Lower lobe of right lung (tissue), 2 donors: ENCODE data around the gene HOXA9. TPM values are rescaled to one million over a fixed set of nuclear protein-coding genes. Genes with fewer than 3 reads are reported as not detected.

Source experiments
- ATAC-seq, 2 donors: fragments of 200-7000 bp; cut with Tn5 transposase; one replicate each; pipeline ENCODE4 v1.9.1; 2020 to 2022; ENCODE audit warnings: mild to moderate bottlenecking in 2 of 2, moderate library complexity in 2 of 2
- DNase-seq: peaks from one replicate; pipeline ENCODE4 v3.0.0-alpha.2; 2020
- H3K27ac ChIP-seq: fragments of 200-600 bp; one replicate; pipeline ENCODE4 v1.8.0; 2022
- H3K27me3 ChIP-seq: fragments of 200-600 bp; one replicate; pipeline ENCODE4 v1.8.0; 2022; ENCODE audit warnings: low read depth
- H3K36me3 ChIP-seq: fragments of 200-600 bp; one replicate; pipeline ENCODE4 v1.8.0; 2022; ENCODE audit warnings: mild to moderate bottlenecking
- H3K4me1 ChIP-seq: fragments of 200-600 bp; one replicate; pipeline ENCODE4 v1.8.0; 2022
- H3K4me3 ChIP-seq: fragments of 200-600 bp; one replicate; pipeline ENCODE4 v1.8.0; 2022; ENCODE audit warnings: mild to moderate bottlenecking
- H3K9me3 ChIP-seq: fragments of 200-600 bp; one replicate; pipeline ENCODE4 v1.8.0; 2022
- CTCF ChIP-seq: fragments of 200-600 bp; IDR thresholded peaks from one replicate; pipeline ENCODE4 v1.8.0; 2022; ENCODE audit warnings: antibody characterized with exemption, mild to moderate bottlenecking
- intact Hi-C: fragments of 100-400 bp; cut with DNase I; formaldehyde crosslinking; loops from one replicate; pipeline ENCODE4 v1.11.0; 2022
- total RNA-seq: library from RNA; stranded (reverse); fragmentation: NEBNext Ultra II Directional; extraction: Animal tissue kit (Norgen Biotek cat#: 25700); gene quantifications from one replicate; pipeline ENCODE4 v1.2.1, GENCODE V29; 2021
- donor health status: DM: no; HTN: yes; CAD: no; lungs with severe emphysema.

HOXA9 gene
- total RNA-seq, 1 donor from 2014 or later = 1.7 TPM

GRCh38 chr7:27118580-27118979, 46.8 kb downstream of the HOXA9 start:
- no peak for ATAC-seq
- Histone ChIP-seq H3K9me3 (no peaks in the 10 kb centered on the region), H3K4me3 (peak overlapping the region; percentile 55), H3K27ac (peak overlapping the region; percentile 87), H3K36me3 (no peaks in the 10 kb centered on the region), H3K4me1 (peaks cover 14% of the 10 kb centered on the region), H3K27me3 (peaks cover 20% of the 10 kb centered on the region)
- TF ChIP-seq CTCF = no peak
- no peak for DNase-seq
- intact Hi-C loops = no loop called here

- peaks cover 14% of the 10 kb centered on the region for H3K4me1 ChIP-seq
- peaks cover 14% of the 10 kb centered on the region for H3K27me3 ChIP-seq
- peak overlapping the region; percentile 55 for H3K4me3 ChIP-seq
- no peak for DNase-seq
- H3K27ac ChIP-seq = peak overlapping the region; percentile 87
- intact Hi-C loops = no loop called here
- no peak for ATAC-seq
- no peak for TF ChIP-seq CTCF
- H3K9me3 ChIP-seq = no peaks in the 10 kb centered on the region
- no peaks in the 10 kb centered on the region for H3K36me3 ChIP-seq
These were observed 47.3 kb downstream of the HOXA9 start for GRCh38 chr7:27117887-27118491.

GRCh38 chr7:27116962-27117886, 48.1 kb downstream of the HOXA9 start:
- Histone ChIP-seq H3K4me3 (peak overlapping the region; percentile 55), H3K27me3 (peaks cover 10% of the 10 kb centered on the region), H3K9me3 (no peaks in the 10 kb centered on the region), H3K4me1 (peaks cover 20% of the 10 kb centered on the region), H3K36me3 (no peaks in the 10 kb centered on the region), H3K27ac (peak overlapping the region; percentile 87)
- TF ChIP-seq CTCF = no peak
- intact Hi-C loops = no loop called here
- DNase-seq (no peak), ATAC-seq (no peak)

- H3K36me3 ChIP-seq = no peaks in the 10 kb centered on the region
- DNase-seq (no peak), ATAC-seq (no peak)
- peaks cover 28% of the 10 kb centered on the region for H3K4me1 ChIP-seq
- no peaks in the 10 kb centered on the region for H3K9me3 ChIP-seq
- peaks cover 9% of the 10 kb centered on the region for H3K27me3 ChIP-seq
- H3K27ac ChIP-seq = peak overlapping the region; percentile 87
- H3K4me3 ChIP-seq = peak overlapping the region; percentile 55
- no peak for TF ChIP-seq CTCF
- intact Hi-C loops = no loop called here
These were observed 49.0 kb downstream of the HOXA9 start for GRCh38 chr7:27116031-27116961.
